Measurements from ENCODE around the gene RALB. TPM values are rescaled to one million over a fixed set of nuclear protein-coding genes. Genes with fewer than 3 reads are reported as not detected.

RALB gene
- total and polyA plus RNA-seq, 2 of the 4 experiments (the other 2 are of a cell fraction), result 53.6 to 54.7 TPM

DNA sequence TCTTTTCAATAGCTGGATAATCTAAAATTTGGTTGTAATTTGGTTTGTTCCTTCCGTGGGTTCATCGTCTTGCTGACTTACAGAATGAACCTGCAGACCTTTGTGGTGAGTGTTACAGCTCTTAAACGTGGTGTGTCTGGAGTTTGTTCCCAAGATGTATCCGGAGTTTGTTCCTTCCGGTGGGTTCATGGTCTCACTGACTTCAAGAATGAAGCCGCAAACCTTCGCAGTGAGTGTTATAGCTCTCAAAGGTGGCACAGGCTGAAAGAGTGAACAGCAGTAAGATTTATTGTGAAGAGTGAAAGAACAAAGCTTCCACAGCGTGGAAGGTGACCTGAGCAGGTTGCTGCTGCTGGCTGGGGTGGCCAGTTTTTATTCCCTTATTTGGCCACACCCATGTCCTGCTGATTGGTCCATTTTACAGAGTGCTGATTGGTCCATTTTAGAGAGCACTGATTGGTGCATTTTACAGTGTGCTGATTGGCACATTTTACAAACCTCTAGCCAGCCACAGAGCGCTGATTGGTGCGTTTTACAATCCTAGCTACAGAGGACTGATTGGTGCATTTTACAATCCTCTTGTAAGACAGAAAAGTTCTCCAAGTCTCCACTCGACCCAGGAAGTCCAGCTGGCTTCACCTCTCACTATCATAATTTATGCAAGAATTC, 16.6 kb downstream of the RALB start:
- H3K23ac ChIP-seq (ENCODE audit: low read depth, low read length), result no peak overlapping the region
- no peak for ATAC-seq (ENCODE audit: low read depth)
- no peak overlapping the region for H3K4ac ChIP-seq (ENCODE audit: low read depth, low read length)
- H2BK15ac ChIP-seq (ENCODE audit: low read depth, low read length), result no peak overlapping the region
- no peak for TF ChIP-seq MAFK (IDR thresholded peaks at IDR 0.05; ENCODE audit: low read depth, low read length)
- no peak for TF ChIP-seq FOS (IDR thresholded peaks at IDR 0.05; ENCODE audit: low read depth, low read length)
- no peak for TF ChIP-seq MXI1 (IDR thresholded peaks at IDR 0.05; ENCODE audit: borderline replicate concordance, low read depth, low read length)
- TF ChIP-seq, protein P1, sequence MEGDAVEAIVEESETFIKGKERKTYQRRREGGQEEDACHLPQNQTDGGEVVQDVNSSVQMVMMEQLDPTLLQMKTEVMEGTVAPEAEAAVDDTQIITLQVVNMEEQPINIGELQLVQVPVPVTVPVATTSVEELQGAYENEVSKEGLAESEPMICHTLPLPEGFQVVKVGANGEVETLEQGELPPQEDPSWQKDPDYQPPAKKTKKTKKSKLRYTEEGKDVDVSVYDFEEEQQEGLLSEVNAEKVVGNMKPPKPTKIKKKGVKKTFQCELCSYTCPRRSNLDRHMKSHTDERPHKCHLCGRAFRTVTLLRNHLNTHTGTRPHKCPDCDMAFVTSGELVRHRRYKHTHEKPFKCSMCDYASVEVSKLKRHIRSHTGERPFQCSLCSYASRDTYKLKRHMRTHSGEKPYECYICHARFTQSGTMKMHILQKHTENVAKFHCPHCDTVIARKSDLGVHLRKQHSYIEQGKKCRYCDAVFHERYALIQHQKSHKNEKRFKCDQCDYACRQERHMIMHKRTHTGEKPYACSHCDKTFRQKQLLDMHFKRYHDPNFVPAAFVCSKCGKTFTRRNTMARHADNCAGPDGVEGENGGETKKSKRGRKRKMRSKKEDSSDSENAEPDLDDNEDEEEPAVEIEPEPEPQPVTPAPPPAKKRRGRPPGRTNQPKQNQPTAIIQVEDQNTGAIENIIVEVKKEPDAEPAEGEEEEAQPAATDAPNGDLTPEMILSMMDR (conservative IDR thresholded peaks at IDR 0.05; ENCODE audit: low read depth, low read length), result no peak
- no peak for TF ChIP-seq RAD21 (IDR thresholded peaks at IDR 0.05; ENCODE audit: low read length)
- no peak for TF ChIP-seq RCOR1 (IDR thresholded peaks at IDR 0.05; ENCODE audit: insufficient replicate concordance, low read length)
- no peak for TF ChIP-seq MAZ (IDR thresholded peaks at IDR 0.05; ENCODE audit: borderline replicate concordance, low read depth, low read length)
- TF ChIP-seq CEBPB (IDR thresholded peaks at IDR 0.05; ENCODE audit: low read depth, low read length), result no peak
- TF ChIP-seq, protein P2, sequence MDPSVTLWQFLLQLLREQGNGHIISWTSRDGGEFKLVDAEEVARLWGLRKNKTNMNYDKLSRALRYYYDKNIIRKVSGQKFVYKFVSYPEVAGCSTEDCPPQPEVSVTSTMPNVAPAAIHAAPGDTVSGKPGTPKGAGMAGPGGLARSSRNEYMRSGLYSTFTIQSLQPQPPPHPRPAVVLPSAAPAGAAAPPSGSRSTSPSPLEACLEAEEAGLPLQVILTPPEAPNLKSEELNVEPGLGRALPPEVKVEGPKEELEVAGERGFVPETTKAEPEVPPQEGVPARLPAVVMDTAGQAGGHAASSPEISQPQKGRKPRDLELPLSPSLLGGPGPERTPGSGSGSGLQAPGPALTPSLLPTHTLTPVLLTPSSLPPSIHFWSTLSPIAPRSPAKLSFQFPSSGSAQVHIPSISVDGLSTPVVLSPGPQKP (IDR thresholded peaks at IDR 0.05; ENCODE audit: borderline replicate concordance, low read depth, low read length), result no peak
- TF ChIP-seq, protein P3, sequence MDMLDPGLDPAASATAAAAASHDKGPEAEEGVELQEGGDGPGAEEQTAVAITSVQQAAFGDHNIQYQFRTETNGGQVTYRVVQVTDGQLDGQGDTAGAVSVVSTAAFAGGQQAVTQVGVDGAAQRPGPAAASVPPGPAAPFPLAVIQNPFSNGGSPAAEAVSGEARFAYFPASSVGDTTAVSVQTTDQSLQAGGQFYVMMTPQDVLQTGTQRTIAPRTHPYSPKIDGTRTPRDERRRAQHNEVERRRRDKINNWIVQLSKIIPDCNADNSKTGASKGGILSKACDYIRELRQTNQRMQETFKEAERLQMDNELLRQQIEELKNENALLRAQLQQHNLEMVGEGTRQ (IDR thresholded peaks at IDR 0.05; ENCODE audit: low read depth, low read length), result no peak
- no peak for TF ChIP-seq CHD1 (IDR thresholded peaks at IDR 0.05; ENCODE audit: low read depth, low read length)
- no peak for TF ChIP-seq NFE2L2 (IDR thresholded peaks at IDR 0.05; ENCODE audit: low read depth, low read length)
- TF ChIP-seq BHLHE40 (IDR thresholded peaks at IDR 0.05; ENCODE audit: low read depth, low read length), result no peak
- TF ChIP-seq RFX5 (IDR thresholded peaks at IDR 0.05; ENCODE audit: low read depth, low read length), result no peak
- TF ChIP-seq SMC3 (IDR thresholded peaks at IDR 0.05; ENCODE audit: low read depth, low read length), result no peak
- no peak for TF ChIP-seq POLR2A (IDR thresholded peaks at IDR 0.05; ENCODE audit: low read depth, low read length)
- H2BK120ac ChIP-seq (ENCODE audit: low read depth, low read length), result no peak overlapping the region
- no peak overlapping the region for H2AFZ ChIP-seq (replicated peaks; ENCODE audit: low read length, poor library complexity)
- no TSS peak for BruUV-seq (replicated peaks)
- no peak overlapping the region for H3K4me2 ChIP-seq (ENCODE audit: low read depth, low read length)
- peaks cover 56 to 82% of the 10 kb centered on the region in 2 experiments for H3K79me1 ChIP-seq (ENCODE audit: low read depth in 1 of 2, low read length in 2 of 2)
- H3K27me3 ChIP-seq (ENCODE audit: control insufficient read depth, insufficient read depth, low read length), result no peaks in the 10 kb centered on the region
- 0 out of 2 replicates have a peak, but pooled peaks cover 2% of the 10 kb centered on the region for H3K4me1 ChIP-seq (ENCODE audit: control insufficient read depth, insufficient read depth, low read length)
- no peak overlapping the region for H3K56ac ChIP-seq (ENCODE audit: extremely low read depth, insufficient read depth, low read length)
- dilution Hi-C loops (cut with HindIII; ENCODE audit: low sequenced_read_pairs, unreplicated experiment), result no loop called here
- no peak overlapping the region for H2BK5ac ChIP-seq (ENCODE audit: low read depth, low read length, poor library complexity, severe bottlenecking)
- H3K27ac ChIP-seq (ENCODE audit: insufficient read depth, low read length), result no peak overlapping the region
- intact Hi-C loops (cut with micrococcal nuclease), result no loop called here
- POLR2A ChIA-PET (ENCODE audit: unreplicated experiment), result no interaction called here
- CTCF ChIA-PET, result interaction anchor here (1.1 to 1.4 kb wide), 2 partner anchors 14 to 44 kb away, joined by 3 to 4 read pairs; no protein-coding TSS in a partner anchor
- H4K8ac ChIP-seq (ENCODE audit: low read depth in 2 of 2, low read length in 2 of 2), result no peak overlapping the region
- H3K9ac ChIP-seq (ENCODE audit: low read depth, low read length), result no peak overlapping the region
- no peak overlapping the region for H3K18ac ChIP-seq (ENCODE audit: low read depth, low read length)
- H2AK9ac ChIP-seq (replicated peaks; ENCODE audit: low read depth, low read length, poor library complexity), result no peak overlapping the region
- no peak overlapping the region for H3K14ac ChIP-seq (replicated peaks; ENCODE audit: low read depth, low read length)
- no peak overlapping the region for H2BK20ac ChIP-seq (ENCODE audit: low read depth, low read length)
- 98% methylated on average over 5 of the region's 11 CpGs; no CpG with 5 or more reads in 1 of the 2 experiments for WGBS, 2 experiments (ENCODE audit: extremely low coverage in 2 of 2, insufficient read length in 1 of 2)
- no peak for DNase-seq
- peaks cover 39% of the 10 kb centered on the region for H4K20me1 ChIP-seq (ENCODE audit: insufficient read depth, low read length)
- H3K4me3 ChIP-seq (ENCODE audit: insufficient read depth, low read depth, low read length), result no peak overlapping the region
- H3K36me3 ChIP-seq (ENCODE audit: control insufficient read depth, insufficient read depth, low read length), result peaks cover 4% of the 10 kb centered on the region; the same call in 1 of the 2 replicates
- no peaks in the 10 kb centered on the region for H3K9me1 ChIP-seq (ENCODE audit: insufficient read depth, low read length)
- H2AK5ac ChIP-seq (ENCODE audit: low read depth, low read length), result no peak overlapping the region
- no peak overlapping the region for H4K5ac ChIP-seq (ENCODE audit: low read depth, low read length)
- H3K9me3 ChIP-seq (ENCODE audit: control insufficient read depth, insufficient read depth, low read length), result peaks cover 4% of the 10 kb centered on the region; the same call in 1 of the 2 replicates
- in situ Hi-C loops (cut with MboI; ENCODE audit: low sequenced_read_pairs), result no loop called here
- H4K91ac ChIP-seq (ENCODE audit: insufficient read depth, low read depth, low read length), result no peak overlapping the region
